Measurements from ENCODE around the gene SAMD14.
A peak's percentile ranks its signal among the peaks of the same experiment; 100 is the strongest.

GRCh38 chr17:50087246-50087911, 42.6 kb downstream of the SAMD14 start:
- no peak for TF ChIP-seq POLR2A (IDR thresholded peaks at IDR 0.05)
- TF ChIP-seq CTCF (IDR thresholded peaks at IDR 0.05) = peak in 1 of 3 donors; percentile 91

Data from lower leg skin (tissue), 3 donors.